ENCODE data around the gene FEM1A.
"Not testable (repeated sequence)": the region's sequence is repeated elsewhere in the genome, so short reads cannot be mapped to it uniquely, and the experiment has no call there.

The FEM1A gene

GRCh38 chr19:4774136-4774535 is 17.4 kb upstream of the FEM1A start:
- DNase-seq: no peak

GRCh38 chr19:4775627-4776152 is 15.8 kb upstream of the FEM1A start:
- DNase-seq: no peak

GRCh38 chr19:4776436-4777211 is 14.9 kb upstream of the FEM1A start:
- no peak for DNase-seq

GRCh38 chr19:4778124-4778523 is 13.4 kb upstream of the FEM1A start:
- not testable (repeated sequence) for DNase-seq

GRCh38 chr19:4780860-4781259 is 10.7 kb upstream of the FEM1A start:
- DNase-seq: no peak

GRCh38 chr19:4781801-4782200 is 9.7 kb upstream of the FEM1A start:
- no peak for DNase-seq

GRCh38 chr19:4786412-4787016 is 5.0 kb upstream of the FEM1A start:
- DNase-seq: not testable (repeated sequence)

GRCh38 chr19:4792019-4792865 is 708 bp downstream of the FEM1A start:
- DNase-seq: not testable (repeated sequence)

GRCh38 chr19:4792866-4793195 is 1.3 kb downstream of the FEM1A start:
- not testable (repeated sequence) for DNase-seq

- not testable (repeated sequence) for DNase-seq
These were observed 1.7 kb downstream of the FEM1A start for GRCh38 chr19:4793278-4793677.

GRCh38 chr19:4794971-4795370 is 3.4 kb downstream of the FEM1A start:
- DNase-seq: no peak

GRCh38 chr19:4795400-4795799 is 3.9 kb downstream of the FEM1A start:
- no peak for DNase-seq

GRCh38 chr19:4800591-4801081 is 9.1 kb downstream of the FEM1A start:
- no peak for DNase-seq

- DNase-seq: no peak
These were observed 9.6 kb downstream of the FEM1A start for GRCh38 chr19:4801085-4801619.

GRCh38 chr19:4802711-4803110 is 11.2 kb downstream of the FEM1A start:
- DNase-seq: no peak

- DNase-seq: peak; percentile 13
These were observed 12.5 kb downstream of the FEM1A start for GRCh38 chr19:4803736-4804695.

- not testable (repeated sequence) for DNase-seq
These were observed 13.6 kb downstream of the FEM1A start for GRCh38 chr19:4805140-4805539.

- DNase-seq: no peak
These were observed 14.8 kb downstream of the FEM1A start for GRCh38 chr19:4806384-4806783.

- DNase-seq: no peak
These were observed 15.7 kb downstream of the FEM1A start for GRCh38 chr19:4807188-4807587.

GRCh38 chr19:4811328-4812131 is 20.0 kb downstream of the FEM1A start:
- DNase-seq: peak; percentile 64

Measured in NCI-H510A treated with DMSO at 0.1 percent for 48 hours (cell line).